Measurements from ENCODE around the gene RPLP1.

DNA sequence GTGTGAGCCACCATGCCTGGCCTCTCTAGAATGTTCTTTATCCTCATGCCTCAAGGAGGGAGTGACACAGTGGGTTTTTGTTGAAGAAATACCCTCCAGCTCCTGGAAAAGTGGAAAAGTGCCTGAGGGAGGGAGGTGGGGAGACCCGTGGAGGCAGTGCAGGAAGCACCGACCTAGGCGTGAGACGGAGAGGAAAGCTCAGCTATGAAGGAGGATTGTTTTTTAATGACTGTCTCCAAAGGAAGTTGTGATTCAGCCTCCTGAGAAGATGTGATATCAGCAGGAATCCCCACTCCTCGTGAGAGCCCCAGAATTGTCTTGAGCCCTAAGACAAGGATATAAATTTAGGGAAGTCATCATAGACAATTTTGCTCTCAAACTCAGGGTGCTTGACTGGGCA, 21.7 kb downstream of the RPLP1 start:
- TF ChIP-seq, protein P1, sequence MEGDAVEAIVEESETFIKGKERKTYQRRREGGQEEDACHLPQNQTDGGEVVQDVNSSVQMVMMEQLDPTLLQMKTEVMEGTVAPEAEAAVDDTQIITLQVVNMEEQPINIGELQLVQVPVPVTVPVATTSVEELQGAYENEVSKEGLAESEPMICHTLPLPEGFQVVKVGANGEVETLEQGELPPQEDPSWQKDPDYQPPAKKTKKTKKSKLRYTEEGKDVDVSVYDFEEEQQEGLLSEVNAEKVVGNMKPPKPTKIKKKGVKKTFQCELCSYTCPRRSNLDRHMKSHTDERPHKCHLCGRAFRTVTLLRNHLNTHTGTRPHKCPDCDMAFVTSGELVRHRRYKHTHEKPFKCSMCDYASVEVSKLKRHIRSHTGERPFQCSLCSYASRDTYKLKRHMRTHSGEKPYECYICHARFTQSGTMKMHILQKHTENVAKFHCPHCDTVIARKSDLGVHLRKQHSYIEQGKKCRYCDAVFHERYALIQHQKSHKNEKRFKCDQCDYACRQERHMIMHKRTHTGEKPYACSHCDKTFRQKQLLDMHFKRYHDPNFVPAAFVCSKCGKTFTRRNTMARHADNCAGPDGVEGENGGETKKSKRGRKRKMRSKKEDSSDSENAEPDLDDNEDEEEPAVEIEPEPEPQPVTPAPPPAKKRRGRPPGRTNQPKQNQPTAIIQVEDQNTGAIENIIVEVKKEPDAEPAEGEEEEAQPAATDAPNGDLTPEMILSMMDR (IDR thresholded peaks at IDR 0.05) = no peak
- TF ChIP-seq RAD21 (IDR thresholded peaks at IDR 0.05; ENCODE audit: low read length) (no peak), EZH2phosphoT487 (IDR thresholded peaks at IDR 0.05; ENCODE audit: borderline replicate concordance, low read depth) (no peak)
